ENCODE data around the gene RPTOR.
"Not testable (repeated sequence)": the region's sequence is repeated elsewhere in the genome, so short reads cannot be mapped to it uniquely, and the experiment has no call there.

Gene RPTOR

DNA sequence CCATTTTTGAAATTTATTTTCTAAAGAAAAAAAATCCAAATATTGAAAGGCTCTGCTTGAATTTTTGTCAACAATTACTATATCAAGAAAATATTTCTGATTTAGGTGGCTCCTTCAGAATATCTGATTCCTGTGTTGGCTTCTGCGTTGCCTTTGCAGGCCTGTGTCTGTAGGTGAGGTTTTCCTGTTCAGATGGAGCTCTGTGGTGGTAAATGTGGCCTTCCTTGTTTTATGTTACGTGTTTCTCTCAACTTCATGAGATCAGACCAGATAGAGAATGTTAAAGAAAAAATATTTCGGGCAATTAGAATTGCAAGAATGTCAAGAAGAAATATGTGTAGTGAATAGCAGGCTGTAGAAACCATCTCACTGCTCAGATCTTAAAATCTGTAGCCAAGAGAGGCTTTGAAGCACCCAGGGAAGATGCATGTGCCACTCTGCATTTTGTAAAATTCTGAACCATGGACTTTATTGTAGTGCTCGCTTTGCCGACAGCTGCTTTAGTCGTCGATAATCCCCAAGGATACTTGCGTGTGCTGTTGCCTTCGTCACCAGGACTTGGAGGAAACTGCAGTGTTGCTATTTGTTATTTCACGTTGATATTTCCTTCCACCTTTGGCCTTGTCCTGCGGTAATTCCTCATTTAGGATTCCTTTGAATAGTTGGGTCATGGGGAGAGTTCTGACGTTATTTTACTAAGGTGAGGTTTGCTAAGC lies 69.9 kb downstream of the RPTOR start:
- no peak for DNase-seq (ENCODE audit: low read depth in 3 of 3)

DNA sequence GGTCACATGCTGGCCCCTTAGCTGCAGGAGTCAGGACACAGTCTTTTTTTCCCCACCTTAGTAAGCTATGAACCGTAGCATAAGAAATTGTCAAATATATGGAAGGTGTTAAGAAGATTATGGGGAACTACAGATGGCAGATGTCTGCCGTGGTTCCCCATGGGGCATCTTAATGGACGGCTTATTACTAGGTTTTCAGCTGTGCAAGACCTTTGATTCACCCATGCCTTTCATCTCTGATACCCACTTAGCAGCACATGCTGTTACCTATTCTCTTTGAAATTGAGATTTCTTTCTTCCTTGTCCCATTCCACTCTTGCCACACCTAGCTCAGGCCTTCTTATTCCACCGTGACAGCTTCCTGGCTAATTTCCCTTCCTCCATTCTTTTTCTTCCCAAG lies 70.7 kb downstream of the RPTOR start:
- no peak for DNase-seq (ENCODE audit: low read depth in 3 of 3)

DNA sequence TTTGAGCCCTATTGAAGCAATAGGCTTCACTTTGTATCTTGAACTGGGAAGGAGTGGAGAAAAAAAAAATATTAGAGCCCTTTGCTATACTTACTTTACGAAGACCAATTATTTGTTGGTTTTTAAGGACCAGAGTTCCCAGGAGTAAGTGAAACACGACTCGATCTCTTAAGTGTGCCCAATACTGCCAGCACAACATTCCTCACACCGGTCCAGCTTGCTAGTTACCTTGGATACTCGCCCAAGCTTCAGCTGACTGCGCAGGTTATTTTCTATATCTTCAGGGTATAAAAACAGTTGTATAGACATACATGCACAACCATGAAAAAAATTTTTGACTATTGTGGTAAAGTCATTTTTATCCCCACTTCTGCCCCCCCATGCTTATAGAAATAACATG lies 72.1 kb downstream of the RPTOR start:
- DNase-seq (ENCODE audit: low read depth in 3 of 3): no peak

DNA sequence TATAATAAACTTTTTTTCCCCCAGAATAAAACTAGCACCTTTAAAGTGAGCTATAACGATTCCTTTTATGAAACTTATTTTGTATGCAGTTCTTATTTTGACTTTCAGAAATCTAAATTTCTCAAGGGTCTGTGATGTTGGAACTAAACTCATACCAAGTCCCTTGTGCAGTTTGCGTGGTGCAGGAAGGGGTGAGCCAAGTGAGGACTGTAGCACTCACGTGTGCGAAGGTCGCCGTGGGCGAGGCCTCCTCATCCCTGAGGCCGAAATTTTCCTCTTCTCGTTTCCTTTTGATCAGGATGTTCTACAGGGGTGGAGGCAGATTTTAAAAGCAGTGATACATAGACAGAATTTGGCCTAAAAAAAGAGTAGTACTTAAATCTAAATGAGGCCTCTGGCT lies 73.7 kb downstream of the RPTOR start:
- DNase-seq (ENCODE audit: low read depth in 3 of 3): no peak

DNA sequence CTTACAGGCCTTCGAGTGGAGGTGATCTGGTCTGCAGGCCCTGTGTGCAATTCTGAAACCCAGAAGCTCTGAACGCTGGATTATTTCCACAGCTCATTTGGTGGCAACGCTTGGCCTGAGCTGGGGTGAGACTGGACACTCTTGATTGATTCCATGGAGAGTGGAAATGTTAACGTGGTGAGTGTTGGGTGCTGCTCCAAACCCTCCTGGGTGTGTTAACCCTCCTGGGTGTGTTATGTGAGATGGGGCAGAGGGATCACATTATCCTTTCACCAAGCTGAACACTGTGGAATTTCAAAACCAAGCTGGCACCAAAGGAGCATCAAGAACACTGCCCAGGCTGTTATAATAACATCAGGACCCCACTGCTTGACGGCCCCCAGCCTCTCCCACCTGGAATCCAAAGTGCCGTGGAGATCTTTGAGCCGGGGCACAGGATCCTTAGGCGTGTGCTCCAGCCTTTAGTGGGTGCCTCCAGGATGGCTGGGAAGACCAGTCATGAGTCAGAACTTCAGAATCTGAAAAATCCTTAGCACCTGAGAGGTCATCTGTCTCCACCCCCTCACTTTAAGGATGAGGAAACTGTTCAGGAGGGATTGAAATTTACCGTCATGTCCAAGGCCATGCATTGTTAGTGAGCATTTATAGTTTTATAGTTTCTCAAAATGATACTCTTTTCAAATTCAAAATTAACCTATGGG lies 75.0 kb downstream of the RPTOR start:
- no peak for DNase-seq (ENCODE audit: low read depth in 3 of 3)

DNA sequence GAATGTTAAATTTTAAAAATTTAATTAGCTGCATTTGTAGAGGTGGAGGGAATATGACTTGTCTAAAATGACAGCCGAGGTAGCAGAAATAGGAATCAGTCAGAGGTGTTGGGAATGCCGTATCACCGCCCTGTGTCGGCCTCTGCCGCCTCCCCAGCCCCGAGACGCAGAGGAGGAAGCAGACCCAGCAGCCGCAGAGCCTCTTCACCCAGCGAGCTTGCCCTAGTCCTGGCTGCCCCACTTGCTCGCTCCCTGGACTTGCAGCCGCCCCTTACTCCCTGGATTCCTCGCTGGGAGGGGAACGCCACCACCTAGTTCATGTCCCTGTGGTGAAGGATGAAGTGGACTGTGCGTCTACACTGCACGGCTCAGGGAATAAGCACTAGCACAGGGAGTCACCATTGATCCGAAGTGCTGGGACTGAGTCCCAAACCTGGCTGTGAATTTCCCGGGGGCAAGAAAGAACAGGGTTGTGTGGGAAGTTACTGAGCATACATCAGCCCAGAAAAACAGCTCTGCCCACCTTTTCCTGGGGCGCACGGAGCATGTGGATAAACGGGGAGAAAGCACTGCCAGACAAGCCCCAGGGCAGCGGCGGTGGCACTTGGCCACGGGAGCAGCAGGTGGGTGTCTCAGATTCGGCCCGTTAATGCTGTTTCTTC lies 76.8 kb downstream of the RPTOR start:
- no peak for DNase-seq (ENCODE audit: low read depth in 3 of 3)

DNA sequence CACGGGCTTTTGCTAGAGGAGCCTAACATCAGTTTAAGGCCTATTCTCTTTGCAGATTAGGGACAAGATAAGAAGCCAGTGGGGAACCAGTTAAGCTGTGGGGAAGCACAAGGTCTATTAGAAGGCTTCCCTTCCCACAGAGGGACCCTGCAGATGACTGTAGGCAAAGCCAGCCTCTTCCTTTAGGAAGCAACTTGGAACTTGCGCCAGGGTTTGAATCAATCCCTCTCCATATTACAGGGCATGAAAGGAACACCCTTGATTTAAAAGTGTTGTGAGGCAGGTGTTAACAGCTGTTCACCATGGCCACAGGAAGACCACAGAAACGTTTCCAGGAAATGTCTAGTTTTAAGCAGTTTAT lies 77.3 kb downstream of the RPTOR start:
- DNase-seq (ENCODE audit: low read depth in 3 of 3): no peak

DNA sequence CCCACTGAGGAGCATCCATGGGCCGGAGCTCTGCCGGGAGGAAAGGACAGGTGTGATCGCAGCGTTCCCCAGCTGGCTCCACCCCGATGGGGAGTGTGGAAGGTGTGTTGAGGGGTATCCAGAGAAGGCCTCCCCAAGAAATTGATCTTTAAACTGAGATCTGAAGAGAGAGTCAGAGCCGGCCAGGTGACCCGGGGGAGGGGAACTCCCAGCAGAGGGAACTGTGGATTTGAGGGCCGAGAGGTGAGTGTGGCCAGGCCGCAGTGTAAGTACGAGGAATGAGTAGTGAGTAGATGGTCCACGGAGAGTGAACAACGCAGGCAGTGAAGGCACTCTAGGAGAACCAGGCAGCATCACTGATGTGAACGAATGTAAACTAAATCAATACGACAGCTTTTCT lies 80.2 kb downstream of the RPTOR start:
- DNase-seq (ENCODE audit: low read depth in 3 of 3): no peak

DNA sequence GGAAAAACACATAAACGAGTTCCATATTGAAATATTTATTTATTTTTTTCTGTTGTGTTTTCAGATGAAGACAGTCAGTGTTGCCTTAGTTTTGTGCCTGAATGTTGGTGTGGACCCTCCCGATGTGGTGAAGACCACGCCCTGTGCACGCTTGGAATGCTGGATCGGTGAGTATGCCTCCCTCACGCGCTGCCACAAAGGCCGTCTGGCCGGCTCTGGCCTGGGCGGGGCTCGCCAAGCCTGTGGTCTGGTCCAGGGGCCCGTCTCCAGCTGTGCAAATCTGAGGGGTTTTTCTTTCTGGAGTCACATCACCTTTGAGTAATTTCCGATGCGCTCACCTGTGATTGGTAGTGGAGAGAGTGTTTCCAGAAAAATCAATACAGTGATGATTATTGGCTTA lies 81.0 kb downstream of the RPTOR start:
- DNase-seq (ENCODE audit: low read depth in 3 of 3): no peak

DNA sequence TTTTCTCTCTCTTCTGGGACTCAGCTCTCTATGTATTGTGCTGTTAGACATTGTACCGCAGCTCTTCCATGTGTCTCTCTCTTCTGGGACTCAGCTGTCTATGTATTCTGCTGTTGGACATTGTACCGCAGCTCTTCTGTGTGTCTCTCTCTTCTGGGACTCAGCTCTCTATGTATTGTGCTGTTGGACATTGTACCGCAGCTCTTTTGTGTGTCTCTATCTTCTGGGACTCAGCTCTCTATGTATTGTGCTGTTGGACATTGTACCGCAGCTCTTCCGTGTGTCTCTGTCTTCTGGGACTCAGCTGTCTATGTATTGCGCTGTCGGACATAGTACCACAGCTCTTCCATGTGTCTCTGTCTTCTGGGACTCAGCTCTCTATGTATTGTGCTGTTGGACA lies 84.2 kb downstream of the RPTOR start:
- not testable (repeated sequence) for DNase-seq (ENCODE audit: low read depth in 3 of 3)

DNA sequence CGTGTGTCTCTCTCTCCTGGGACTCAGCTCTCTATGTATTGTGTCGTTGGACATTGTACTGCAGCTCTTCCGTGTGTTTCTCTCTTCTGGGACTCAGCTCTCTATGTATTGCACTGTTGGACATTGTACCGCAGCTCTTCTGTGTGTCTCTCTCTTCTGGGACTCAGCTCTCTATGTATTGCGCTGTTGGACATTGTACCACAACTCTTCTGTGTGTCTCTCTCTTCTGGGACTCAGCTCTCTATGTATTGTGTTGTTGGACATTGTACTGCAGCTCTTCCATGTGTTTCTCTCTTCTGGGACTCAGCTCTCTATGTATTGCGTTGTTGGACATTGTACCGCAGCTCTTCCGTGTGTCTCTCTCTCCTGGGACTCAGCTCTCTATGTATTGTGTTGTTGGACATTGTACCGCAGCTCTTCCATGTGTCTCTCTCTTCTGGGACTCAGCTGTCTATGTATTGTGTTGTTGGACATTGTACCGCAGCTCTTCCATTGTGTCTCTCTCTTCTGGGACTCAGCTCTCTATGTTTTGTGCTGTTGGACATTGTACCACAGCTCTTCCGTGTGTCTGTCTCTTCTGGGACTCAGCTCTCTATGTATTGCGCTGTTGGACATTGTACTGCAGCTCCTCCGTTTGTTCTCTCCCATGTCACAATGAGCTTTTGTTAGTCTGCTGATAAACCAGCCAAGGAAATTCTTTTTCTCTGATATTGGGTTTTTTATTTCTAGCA lies 84.8 kb downstream of the RPTOR start:
- no peak for DNase-seq (ENCODE audit: low read depth in 3 of 3)

DNA sequence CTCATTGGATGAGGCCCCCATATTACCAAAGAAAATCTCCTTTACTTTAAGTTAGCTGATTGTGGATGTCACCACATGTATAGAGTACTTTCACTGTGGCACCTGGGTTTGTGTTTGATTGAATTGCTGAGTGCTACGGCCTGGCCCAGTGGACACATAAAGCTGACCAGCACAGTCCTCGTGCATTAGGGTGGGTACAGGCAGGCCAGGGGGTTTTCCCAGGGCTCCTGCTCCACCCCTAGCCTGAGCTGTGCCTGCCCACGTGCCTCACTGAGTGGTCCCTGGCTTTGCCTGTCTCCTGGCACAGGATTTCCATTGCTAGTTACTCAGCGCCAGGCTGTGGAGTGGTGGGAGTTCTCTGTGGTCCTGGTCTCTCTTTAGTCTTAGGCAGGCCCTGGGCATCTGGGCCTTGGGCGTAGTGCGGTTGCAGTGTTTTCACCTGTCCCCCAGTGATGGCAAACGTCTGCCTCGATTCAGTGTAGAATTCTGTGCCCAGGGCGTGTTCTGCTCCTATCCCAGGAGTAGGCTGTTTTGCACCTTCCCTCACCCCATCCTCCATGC lies 86.0 kb downstream of the RPTOR start:
- no peak for DNase-seq (ENCODE audit: low read depth in 3 of 3)

DNA sequence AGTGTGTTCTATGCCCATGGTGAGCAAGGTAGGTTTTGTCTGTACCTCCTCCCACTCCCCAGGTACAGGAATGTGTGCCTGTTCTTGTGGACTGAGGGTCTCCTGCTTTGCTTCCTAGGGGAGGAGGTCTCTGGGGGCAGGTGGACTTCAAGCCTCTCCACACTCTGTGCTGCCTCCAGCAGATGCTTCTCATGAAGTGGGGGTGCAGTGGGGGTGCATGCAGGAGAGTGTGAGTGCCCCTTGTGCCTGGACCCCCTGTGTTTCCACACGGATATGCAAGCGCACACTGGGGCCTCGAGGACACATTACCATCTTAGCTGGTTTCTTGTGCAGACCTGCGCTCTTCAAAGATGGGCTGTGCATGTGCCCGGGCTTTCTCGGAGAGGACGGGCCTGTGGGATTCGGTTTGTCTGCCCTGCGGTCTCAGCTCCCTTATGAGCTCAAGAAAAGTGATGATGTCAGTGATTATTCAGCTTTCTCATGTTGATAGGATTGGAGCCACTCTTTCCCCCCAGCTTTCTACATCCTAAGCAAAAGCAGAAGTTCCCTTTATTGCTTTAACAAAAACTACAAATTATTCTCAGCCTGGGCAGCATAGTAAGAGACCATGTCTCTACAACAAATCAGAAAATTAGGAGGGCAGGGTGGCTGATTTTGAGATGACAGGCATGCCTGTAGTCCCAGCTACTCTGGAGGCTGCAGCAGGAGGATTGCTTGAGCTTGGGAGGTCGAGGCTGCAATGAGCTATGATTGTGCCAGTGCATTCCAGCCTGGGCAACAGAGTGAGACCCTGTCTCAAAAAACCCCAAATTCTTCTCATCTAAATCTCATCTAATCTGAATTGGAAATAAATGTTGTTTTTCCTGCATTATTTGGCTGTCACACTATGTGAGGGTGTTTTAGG lies 86.8 kb downstream of the RPTOR start:
- no peak for DNase-seq (ENCODE audit: low read depth in 3 of 3)

DNA sequence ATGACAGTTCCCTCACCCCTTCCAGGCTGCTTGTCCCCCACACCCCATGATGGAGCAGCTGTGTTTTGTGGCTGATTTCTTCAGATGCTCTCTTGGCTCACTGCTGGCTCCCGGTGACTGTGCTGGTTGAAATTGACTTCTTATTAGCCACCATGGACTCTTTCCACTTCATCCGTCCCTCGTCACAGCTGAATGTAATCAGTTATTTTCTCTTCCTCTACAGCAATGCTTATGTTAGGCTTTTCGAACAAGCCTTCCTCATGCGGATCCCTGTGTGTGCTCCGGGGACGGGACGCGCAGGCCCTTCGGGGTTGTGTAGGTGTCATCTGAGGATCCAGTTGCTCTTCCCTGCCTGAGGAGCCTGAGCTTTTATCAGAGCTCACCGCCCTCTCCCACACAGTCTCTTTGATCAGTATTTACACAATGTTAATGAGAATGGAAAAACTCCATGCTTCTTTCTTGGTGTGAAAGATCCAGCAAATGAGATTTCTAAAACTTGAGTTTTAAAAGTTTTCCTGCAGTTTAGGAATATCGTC lies 87.5 kb downstream of the RPTOR start:
- no peak for DNase-seq (ENCODE audit: low read depth in 3 of 3)

DNA sequence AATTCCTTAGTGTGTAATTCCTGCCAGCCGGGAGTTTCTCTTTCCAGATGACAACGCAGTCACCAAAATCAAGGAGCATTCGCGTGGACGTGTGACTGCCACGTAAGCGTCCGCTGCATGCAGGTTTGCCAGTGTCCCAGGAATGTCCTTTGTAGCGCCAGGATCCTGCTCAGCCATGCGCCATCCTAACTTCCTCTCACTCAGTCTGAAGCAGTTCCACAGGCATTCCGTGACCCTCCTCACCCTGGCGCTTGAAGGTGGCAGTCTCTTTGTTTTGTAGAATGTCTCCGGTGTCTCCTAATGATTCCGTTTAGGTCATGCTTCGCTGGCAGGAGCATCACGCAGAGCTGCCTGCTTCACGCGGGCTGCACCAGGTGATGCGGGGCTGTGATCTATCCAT lies 88.6 kb downstream of the RPTOR start:
- DNase-seq (ENCODE audit: low read depth in 3 of 3): no peak

DNA sequence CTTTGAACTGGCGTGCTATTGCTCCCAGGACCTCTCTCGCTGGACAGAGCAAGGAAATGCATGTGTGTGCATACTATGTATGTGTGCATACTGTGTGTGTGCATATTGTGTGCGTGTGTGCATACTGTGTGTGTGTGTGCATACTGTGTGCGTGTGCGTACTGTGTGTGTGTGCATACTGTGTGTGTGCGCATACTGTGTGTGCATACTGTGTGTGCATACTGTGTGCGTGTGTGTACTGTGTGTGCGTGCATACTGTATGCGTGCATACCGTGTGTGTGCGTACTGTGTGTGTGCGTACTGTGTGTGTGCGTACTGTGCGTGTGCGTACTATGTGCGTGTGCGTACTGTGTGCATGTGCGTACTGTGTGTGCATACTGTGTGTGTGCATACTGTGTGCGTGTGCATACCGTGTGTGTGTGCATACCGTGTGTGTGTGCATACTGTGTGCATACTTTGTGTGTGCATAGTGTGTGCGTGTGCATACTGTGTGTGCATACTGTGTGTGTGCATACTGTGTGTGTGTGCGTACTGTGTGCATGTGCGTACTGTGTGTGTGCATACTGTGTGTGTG lies 89.4 kb downstream of the RPTOR start:
- no peak for DNase-seq (ENCODE audit: low read depth in 3 of 3)

DNA sequence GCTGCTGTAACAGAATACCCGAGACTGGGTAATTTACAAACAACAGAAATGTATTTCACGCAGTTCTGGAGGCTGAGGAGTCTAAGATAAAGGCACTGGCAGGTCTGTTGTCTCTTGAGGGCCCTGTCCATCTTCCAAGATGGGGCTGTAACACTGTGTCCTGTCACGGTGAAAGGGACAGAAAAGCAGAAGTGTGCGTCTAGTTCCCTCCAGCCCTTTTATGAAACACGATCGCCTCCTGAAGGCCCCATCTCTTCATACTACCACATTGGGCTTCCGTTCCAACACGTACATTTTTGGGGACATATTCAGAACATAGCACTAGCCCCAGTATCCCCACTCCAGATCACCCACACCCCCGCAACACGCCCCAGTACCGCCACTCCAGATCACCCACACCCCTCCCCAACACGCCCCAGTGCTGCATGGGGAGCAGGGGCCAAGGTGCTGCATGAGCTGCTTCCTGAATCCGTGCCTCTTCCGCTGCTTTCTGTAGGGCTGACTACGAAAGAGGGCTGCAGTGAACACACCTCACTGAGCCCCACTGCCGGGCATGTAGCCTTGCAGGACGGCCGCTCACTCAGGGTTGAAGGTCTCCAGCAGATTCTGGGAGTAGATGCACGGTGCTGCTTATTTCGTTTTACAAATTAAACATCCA lies 91.9 kb downstream of the RPTOR start:
- no peak for DNase-seq (ENCODE audit: low read depth in 3 of 3)

DNA sequence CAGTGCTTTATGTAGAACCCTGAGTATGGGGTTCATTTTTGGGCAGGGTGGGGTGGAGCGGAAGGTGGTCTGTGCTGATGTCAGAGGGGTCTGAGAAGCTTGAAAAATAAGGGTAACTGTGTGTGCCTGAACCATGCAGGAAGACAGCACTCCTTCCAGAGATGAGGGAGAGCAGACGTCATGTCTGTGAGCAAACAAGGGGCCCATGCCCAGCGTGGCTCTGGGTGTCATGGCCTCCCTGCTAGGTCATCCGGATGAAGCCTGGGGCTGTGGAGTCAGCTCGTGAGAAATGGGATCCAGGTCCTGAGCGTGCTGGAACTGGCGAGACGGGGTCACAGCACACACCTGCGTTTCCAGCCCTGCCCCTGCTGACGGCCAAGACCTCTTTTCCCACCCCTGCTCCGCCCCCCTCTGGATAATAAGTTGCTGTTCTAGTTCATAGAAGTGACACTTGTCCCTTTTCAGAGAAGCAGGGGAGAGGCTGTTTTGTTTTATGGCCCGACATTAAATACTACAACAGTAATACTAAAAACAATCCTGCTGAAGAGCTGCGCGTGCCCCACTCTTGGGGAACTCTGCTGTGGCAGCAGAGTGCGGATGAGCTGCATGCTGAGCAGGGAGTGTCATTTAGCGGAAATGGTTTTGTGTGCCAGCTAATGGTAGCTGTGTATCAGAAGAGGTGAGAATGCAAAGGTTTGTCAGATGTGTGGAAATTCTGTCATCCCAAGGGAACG lies 92.6 kb downstream of the RPTOR start:
- DNase-seq (ENCODE audit: low read depth in 3 of 3): no peak

DNA sequence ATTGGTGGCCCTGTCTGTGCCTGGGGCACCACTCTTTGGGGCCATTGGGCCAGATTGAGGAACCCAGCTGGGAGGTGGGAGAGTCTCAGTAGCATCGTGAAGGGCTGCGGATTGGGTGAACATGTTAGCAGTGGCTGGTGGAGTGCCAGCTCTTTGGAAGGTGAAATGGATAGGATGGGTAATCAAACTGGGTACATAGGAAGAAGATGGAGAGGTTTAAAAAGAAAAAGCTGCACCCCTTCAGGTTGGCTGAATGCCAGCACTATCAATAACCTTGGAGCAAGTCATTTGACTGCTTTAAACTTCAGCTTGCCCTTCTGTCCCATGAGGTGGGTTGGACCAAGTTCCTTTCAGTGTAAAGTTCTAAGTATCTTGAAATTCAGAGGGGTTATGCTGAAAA lies 95.0 kb downstream of the RPTOR start:
- DNase-seq (ENCODE audit: low read depth in 3 of 3): no peak
